GM10248 (cell line): ENCODE measurements around the gene STX16.

ENCODE experiments used
- CTCF ChIA-PET: fragments of 300-600 bp; sonication (Branson Sonifier 250); formaldehyde crosslinking; extraction: SDS; loops from one replicate; lab custom pipeline; 2021; ENCODE audit warnings: antibody characterized with exemption; lab: Yijun Ruan, JAX
- POLR2A ChIA-PET: fragments of 350-650 bp; sonication (Branson Sonifier 250); formaldehyde crosslinking; extraction: SDS; loops from one replicate; lab custom pipeline; 2020; ENCODE audit warnings: antibody characterized with exemption; lab: Yijun Ruan, JAX
- DNase-seq: peaks from one replicate; pipeline ENCODE4 v3.0.0; 2012; ENCODE audit errors: extremely low spot score
- CTCF ChIP-seq: IDR thresholded peaks from 2 replicates; pipeline ENCODE4 v1.5.1; 2012; ENCODE audit warnings: mild to moderate bottlenecking, low read depth; ENCODE audit errors: extremely low read depth, missing control alignments, control extremely low read depth

Gene STX16

DNA sequence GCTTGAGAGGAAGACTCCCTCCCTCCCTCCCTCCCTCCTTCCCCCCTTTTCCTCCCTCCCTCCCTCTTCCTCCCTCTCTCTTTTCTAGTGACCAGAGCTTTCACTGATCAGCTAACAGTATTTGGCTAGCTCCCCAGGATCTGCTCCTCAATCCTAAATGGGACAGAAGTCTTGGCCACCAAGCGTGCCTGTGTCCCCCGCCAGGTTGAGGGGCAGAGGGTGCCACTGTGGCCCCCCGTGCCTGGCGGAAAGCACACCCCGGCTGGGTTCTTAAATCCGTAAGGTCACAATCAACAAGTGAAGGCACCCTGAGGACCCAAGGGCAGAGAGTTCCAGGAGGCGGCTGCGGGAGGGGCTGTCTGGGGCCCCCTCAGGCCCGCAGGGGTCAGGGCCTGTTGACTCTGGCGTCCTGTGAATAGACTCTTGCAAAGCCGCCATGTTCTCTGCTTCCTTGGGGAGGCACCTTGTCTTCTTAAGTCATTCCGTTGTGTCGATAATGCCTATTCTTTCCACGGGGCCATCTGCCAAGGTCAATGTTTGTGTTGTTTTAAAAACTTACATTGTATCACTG, 38.9 kb upstream of the STX16 start:
- POLR2A ChIA-PET: no interaction called here
- TF ChIP-seq CTCF: no peak
- CTCF ChIA-PET: interaction anchor here (0.9 kb wide), 1 partner anchor 45 kb away, joined by 3 read pairs; no protein-coding TSS in a partner anchor
- no peak for DNase-seq

DNA sequence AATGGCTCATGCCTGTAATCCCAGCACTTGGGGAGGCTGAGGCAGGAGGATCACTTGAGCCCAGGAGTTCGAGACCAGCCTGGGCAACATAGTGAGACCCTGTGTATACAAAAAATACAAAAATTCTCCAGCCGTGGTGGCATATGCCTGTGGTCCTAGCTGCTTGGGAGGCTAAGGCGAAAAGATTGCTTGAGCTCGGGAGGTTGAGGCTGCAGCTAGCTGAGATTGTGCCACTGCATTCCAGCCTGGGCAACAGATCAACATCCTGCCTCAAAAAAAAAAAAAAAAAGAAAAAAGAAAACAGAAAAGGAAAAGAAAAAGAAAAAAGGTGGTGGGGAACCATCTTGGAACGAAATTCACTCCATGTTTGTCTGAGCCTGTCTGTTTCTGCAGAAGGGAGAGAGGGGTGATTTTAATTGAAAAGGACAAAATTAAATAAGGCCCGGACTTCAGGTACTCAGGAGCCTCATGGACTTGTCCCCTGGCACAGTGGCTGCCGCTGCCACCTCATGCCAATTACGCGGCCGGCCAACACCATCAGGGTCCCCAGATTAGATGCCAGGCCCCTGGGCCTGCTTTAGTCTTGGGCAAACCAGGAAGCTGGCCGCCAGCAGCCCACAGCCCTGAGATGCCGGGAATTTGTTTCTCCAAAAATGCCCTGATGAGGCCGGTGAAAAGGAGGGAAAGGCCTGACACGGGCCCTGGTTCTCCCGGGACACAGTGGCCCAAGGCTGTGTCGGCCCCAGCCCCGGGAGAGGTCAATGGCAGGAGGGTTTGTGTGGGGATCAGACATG, 37.8 kb upstream of the STX16 start:
- ChIA-PET CTCF (no interaction called here), POLR2A (no interaction called here)
- DNase-seq: no peak
- TF ChIP-seq CTCF: no peak

DNA sequence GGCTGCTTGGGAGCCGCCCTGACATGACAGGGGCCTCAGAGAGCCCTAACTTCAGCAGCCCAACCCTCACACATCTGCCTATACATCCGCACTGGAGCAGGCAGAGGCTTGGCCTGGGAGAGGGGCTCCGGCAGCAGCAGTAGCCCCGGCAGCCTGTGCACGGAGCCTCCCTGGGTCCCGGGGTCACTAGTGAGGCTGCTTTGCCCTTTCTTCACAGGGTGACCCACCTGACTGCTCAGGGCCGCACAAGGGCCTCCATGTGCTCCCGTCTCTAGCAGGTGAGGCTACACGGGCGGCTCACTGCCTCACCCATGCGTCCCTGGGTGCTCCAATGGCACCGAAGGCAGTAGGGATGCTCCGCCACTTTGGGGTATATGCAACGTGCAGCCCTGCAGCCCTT, 36.7 kb upstream of the STX16 start:
- POLR2A ChIA-PET: no interaction called here
- CTCF ChIA-PET: no interaction called here
- no peak for TF ChIP-seq CTCF

DNA sequence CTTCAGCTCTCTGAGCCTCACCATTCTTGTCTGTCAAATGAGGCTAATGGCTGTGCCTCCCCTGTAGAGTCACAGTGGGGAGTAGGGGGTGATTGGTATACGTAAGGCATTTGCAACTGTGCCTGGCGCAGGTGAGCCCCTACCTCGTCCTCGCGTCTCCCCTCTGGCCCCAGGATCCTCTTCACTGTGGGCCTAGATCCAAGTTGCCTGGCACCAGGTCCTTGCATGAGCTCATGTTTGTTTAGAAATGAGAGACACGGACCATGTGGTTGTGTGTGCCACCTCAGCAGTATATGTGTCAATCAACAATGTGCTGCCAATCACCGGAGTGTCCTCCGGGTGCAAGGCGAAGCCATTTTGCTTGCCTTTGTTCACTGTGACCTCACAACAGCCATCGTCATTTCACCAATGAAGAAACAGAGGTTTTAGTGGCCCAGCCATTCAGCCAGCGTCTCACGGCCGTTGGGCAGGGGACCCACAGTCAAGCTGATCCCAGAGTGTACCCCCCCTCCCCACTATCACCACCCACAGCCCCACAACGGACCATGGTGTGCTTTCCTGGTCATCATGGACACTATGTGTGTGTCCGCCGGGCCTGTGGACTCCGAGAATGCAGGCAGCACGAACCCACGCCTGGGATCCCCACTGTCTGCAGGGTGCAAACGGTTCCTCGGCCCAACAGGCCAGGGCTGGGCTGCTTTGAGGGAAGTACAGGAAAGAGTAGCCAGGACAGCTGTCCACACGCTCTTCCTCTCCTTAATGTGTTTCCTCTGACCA, 35.9 kb upstream of the STX16 start:
- CTCF ChIA-PET: interaction anchor here (1.9 kb wide), 1 partner anchor 11 kb away, joined by 5 read pairs; no protein-coding TSS in a partner anchor

More for the DNA sequence above, 36.7 kb upstream of the STX16 start:
- DNase-seq: no peak

DNA sequence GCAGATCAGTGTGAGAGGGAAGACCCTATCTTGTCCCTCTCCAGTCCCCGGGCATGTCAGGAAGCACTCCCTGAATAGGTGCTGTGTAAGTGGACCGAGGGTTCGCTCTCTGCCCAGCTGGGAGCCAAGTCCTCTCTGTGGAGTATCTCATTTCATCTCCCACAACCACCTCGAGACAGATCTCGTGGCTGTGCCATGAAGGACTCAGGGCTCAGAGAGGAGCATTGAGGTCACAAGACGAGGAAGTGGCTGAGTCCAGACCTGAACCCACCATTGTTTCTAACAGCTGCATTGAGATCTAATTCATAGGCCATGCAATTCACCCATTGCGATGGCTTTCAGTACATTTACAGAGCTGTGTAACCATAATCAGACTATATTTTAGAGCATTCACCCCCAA, 34.7 kb upstream of the STX16 start:
- POLR2A ChIA-PET: no interaction called here
- no peak for DNase-seq
- no peak for TF ChIP-seq CTCF
- CTCF ChIA-PET: interaction anchor here (1.9 kb wide), 1 partner anchor 10 kb away, joined by 5 read pairs; no protein-coding TSS in a partner anchor

More for the DNA sequence above, 35.9 kb upstream of the STX16 start:
- no peak for TF ChIP-seq CTCF
- POLR2A ChIA-PET: no interaction called here
- DNase-seq: no peak

GRCh38 chr20:58617158-58617557, 33.9 kb upstream of the STX16 start:
- POLR2A ChIA-PET: no interaction called here
- no peak for DNase-seq
- CTCF ChIA-PET: interaction anchor here (1.6 to 1.9 kb wide), 2 partner anchors 9 to 407 kb away, joined by 3 to 5 read pairs; no protein-coding TSS in a partner anchor
- no peak for TF ChIP-seq CTCF
